ENCODE measurements around the gene MYEOV.

The MYEOV gene

GRCh38 chr11:69257838-69258658 lies 35.9 kb upstream of the MYEOV start:
- H3K4me1 ChIP-seq (ENCODE audit: control insufficient read depth, insufficient read depth, low read length), result no peaks in the 10 kb centered on the region
- H3K27me3 ChIP-seq (ENCODE audit: control insufficient read depth, insufficient read depth, low read length), result no peaks in the 10 kb centered on the region
- H3K9ac ChIP-seq (ENCODE audit: low read length), result no peak overlapping the region
- H3K36me3 ChIP-seq (ENCODE audit: control insufficient read depth, insufficient read depth, low read length), result no peaks in the 10 kb centered on the region
- no peak overlapping the region for H3K27ac ChIP-seq (ENCODE audit: low read depth, low read length)
- H3K4me3 ChIP-seq (ENCODE audit: low read length), result no peak overlapping the region

- no peaks in the 10 kb centered on the region for H3K27me3 ChIP-seq (ENCODE audit: control insufficient read depth, insufficient read depth, low read length)
- no peaks in the 10 kb centered on the region for H3K36me3 ChIP-seq (ENCODE audit: control insufficient read depth, insufficient read depth, low read length)
- H3K4me1 ChIP-seq (ENCODE audit: control insufficient read depth, insufficient read depth, low read length), result no peaks in the 10 kb centered on the region
- H3K4me3 ChIP-seq (ENCODE audit: low read length), result no peak overlapping the region
- H3K9ac ChIP-seq (ENCODE audit: low read length), result no peak overlapping the region
- H3K27ac ChIP-seq (ENCODE audit: low read depth, low read length), result no peak overlapping the region
Observed at GRCh38 chr11:69259096-69259495, 34.9 kb upstream of the MYEOV start.

GRCh38 chr11:69260622-69261021 lies 33.3 kb upstream of the MYEOV start:
- Histone ChIP-seq H3K4me3 (ENCODE audit: low read length) (no peak overlapping the region), H3K36me3 (ENCODE audit: control insufficient read depth, insufficient read depth, low read length) (no peaks in the 10 kb centered on the region), H3K27ac (ENCODE audit: low read depth, low read length) (no peak overlapping the region), H3K27me3 (ENCODE audit: control insufficient read depth, insufficient read depth, low read length) (no peaks in the 10 kb centered on the region), H3K9ac (ENCODE audit: low read length) (no peak overlapping the region), H3K4me1 (ENCODE audit: control insufficient read depth, insufficient read depth, low read length) (no peaks in the 10 kb centered on the region)

- Histone ChIP-seq H3K36me3 (ENCODE audit: control insufficient read depth, insufficient read depth, low read length) (no peaks in the 10 kb centered on the region), H3K4me1 (ENCODE audit: control insufficient read depth, insufficient read depth, low read length) (no peaks in the 10 kb centered on the region), H3K9ac (ENCODE audit: low read length) (no peak overlapping the region), H3K27me3 (ENCODE audit: control insufficient read depth, insufficient read depth, low read length) (no peaks in the 10 kb centered on the region), H3K4me3 (ENCODE audit: low read length) (no peak overlapping the region), H3K27ac (ENCODE audit: low read depth, low read length) (no peak overlapping the region)
Observed at GRCh38 chr11:69261116-69261515, 32.8 kb upstream of the MYEOV start.

GRCh38 chr11:69262918-69263735 lies 30.8 kb upstream of the MYEOV start:
- no peak overlapping the region for H3K4me3 ChIP-seq (ENCODE audit: low read length)

GRCh38 chr11:69263736-69264052 lies 30.3 kb upstream of the MYEOV start:
- no peak overlapping the region for H3K27ac ChIP-seq (ENCODE audit: low read depth, low read length)

More at GRCh38 chr11:69262918-69263735, 30.8 kb upstream of the MYEOV start:
- Histone ChIP-seq H3K27me3 (ENCODE audit: control insufficient read depth, insufficient read depth, low read length) (no peaks in the 10 kb centered on the region), H3K36me3 (ENCODE audit: control insufficient read depth, insufficient read depth, low read length) (no peaks in the 10 kb centered on the region), H3K27ac (ENCODE audit: low read depth, low read length) (no peak overlapping the region), H3K9ac (ENCODE audit: low read length) (no peak overlapping the region), H3K4me1 (ENCODE audit: control insufficient read depth, insufficient read depth, low read length) (no peaks in the 10 kb centered on the region)

GRCh38 chr11:69264486-69264885 lies 29.5 kb upstream of the MYEOV start:
- Histone ChIP-seq H3K27me3 (ENCODE audit: control insufficient read depth, insufficient read depth, low read length) (no peaks in the 10 kb centered on the region), H3K4me1 (ENCODE audit: control insufficient read depth, insufficient read depth, low read length) (no peaks in the 10 kb centered on the region), H3K27ac (ENCODE audit: low read depth, low read length) (no peak overlapping the region), H3K9ac (ENCODE audit: low read length) (no peak overlapping the region), H3K4me3 (ENCODE audit: low read length) (no peak overlapping the region), H3K36me3 (ENCODE audit: control insufficient read depth, insufficient read depth, low read length) (no peaks in the 10 kb centered on the region)

More at GRCh38 chr11:69263736-69264052, 30.3 kb upstream of the MYEOV start:
- Histone ChIP-seq H3K27me3 (ENCODE audit: control insufficient read depth, insufficient read depth, low read length) (no peaks in the 10 kb centered on the region), H3K4me3 (ENCODE audit: low read length) (no peak overlapping the region), H3K9ac (ENCODE audit: low read length) (no peak overlapping the region), H3K4me1 (ENCODE audit: control insufficient read depth, insufficient read depth, low read length) (no peaks in the 10 kb centered on the region), H3K36me3 (ENCODE audit: control insufficient read depth, insufficient read depth, low read length) (no peaks in the 10 kb centered on the region)

- Histone ChIP-seq H3K27me3 (ENCODE audit: control insufficient read depth, insufficient read depth, low read length) (no peaks in the 10 kb centered on the region), H3K4me3 (ENCODE audit: low read length) (no peak overlapping the region), H3K4me1 (ENCODE audit: control insufficient read depth, insufficient read depth, low read length) (no peaks in the 10 kb centered on the region), H3K27ac (ENCODE audit: low read depth, low read length) (no peak overlapping the region), H3K9ac (ENCODE audit: low read length) (no peak overlapping the region), H3K36me3 (ENCODE audit: control insufficient read depth, insufficient read depth, low read length) (no peaks in the 10 kb centered on the region)
Observed at GRCh38 chr11:69265210-69265609, 28.7 kb upstream of the MYEOV start.

- H3K4me1 ChIP-seq (ENCODE audit: control insufficient read depth, insufficient read depth, low read length), result no peaks in the 10 kb centered on the region
- H3K36me3 ChIP-seq (ENCODE audit: control insufficient read depth, insufficient read depth, low read length), result no peaks in the 10 kb centered on the region
- H3K27me3 ChIP-seq (ENCODE audit: control insufficient read depth, insufficient read depth, low read length), result no peaks in the 10 kb centered on the region
Observed at GRCh38 chr11:69265911-69266510, 27.9 kb upstream of the MYEOV start.

GRCh38 chr11:69267395-69267805 lies 26.6 kb upstream of the MYEOV start:
- Histone ChIP-seq H3K27me3 (ENCODE audit: control insufficient read depth, insufficient read depth, low read length) (no peaks in the 10 kb centered on the region), H3K36me3 (ENCODE audit: control insufficient read depth, insufficient read depth, low read length) (no peaks in the 10 kb centered on the region), H3K4me1 (ENCODE audit: control insufficient read depth, insufficient read depth, low read length) (no peaks in the 10 kb centered on the region), H3K9ac (ENCODE audit: low read length) (no peak overlapping the region), H3K27ac (ENCODE audit: low read depth, low read length) (no peak overlapping the region), H3K4me3 (ENCODE audit: low read length) (no peak overlapping the region)

More at GRCh38 chr11:69265911-69266510, 27.9 kb upstream of the MYEOV start:
- H3K4me3 ChIP-seq (ENCODE audit: low read length), result no peak overlapping the region
- no peak overlapping the region for H3K9ac ChIP-seq (ENCODE audit: low read length)
- no peak overlapping the region for H3K27ac ChIP-seq (ENCODE audit: low read depth, low read length)

- no peaks in the 10 kb centered on the region for H3K36me3 ChIP-seq (ENCODE audit: control insufficient read depth, insufficient read depth, low read length)
- H3K9ac ChIP-seq (ENCODE audit: low read length), result no peak overlapping the region
- H3K27ac ChIP-seq (ENCODE audit: low read depth, low read length), result no peak overlapping the region
- H3K4me1 ChIP-seq (ENCODE audit: control insufficient read depth, insufficient read depth, low read length), result no peaks in the 10 kb centered on the region
- no peaks in the 10 kb centered on the region for H3K27me3 ChIP-seq (ENCODE audit: control insufficient read depth, insufficient read depth, low read length)
- no peak overlapping the region for H3K4me3 ChIP-seq (ENCODE audit: low read length)
Observed at GRCh38 chr11:69268911-69269310, 25.0 kb upstream of the MYEOV start.

- H3K4me3 ChIP-seq (ENCODE audit: low read length), result no peak overlapping the region
- H3K36me3 ChIP-seq (ENCODE audit: control insufficient read depth, insufficient read depth, low read length), result no peaks in the 10 kb centered on the region
- no peak overlapping the region for H3K27ac ChIP-seq (ENCODE audit: low read depth, low read length)
- no peaks in the 10 kb centered on the region for H3K27me3 ChIP-seq (ENCODE audit: control insufficient read depth, insufficient read depth, low read length)
- H3K4me1 ChIP-seq (ENCODE audit: control insufficient read depth, insufficient read depth, low read length), result no peaks in the 10 kb centered on the region
- H3K9ac ChIP-seq (ENCODE audit: low read length), result no peak overlapping the region
Observed at GRCh38 chr11:69269388-69269787, 24.6 kb upstream of the MYEOV start.

All from rectal smooth muscle tissue (tissue), 1 donor.